DND-41 (cell line): ENCODE results near the gene SLC18A2.

Experiments
- CTCF ChIP-seq: IDR thresholded peaks from 2 replicates; pipeline ENCODE4 v1.5.1; 2012; ENCODE audit warnings: borderline replicate concordance, low read length, moderate library complexity, mild to moderate bottlenecking; ENCODE audit not compliant: poor library complexity, severe bottlenecking; ENCODE audit errors: extremely low read depth
- EZH2 ChIP-seq: IDR thresholded peaks from 3 replicates; pipeline ENCODE4 v1.6.1; 2012; ENCODE audit warnings: borderline replicate concordance, low read depth, mild to moderate bottlenecking, moderate library complexity, low read length, inconsistent platforms; ENCODE audit not compliant: severe bottlenecking

DNA sequence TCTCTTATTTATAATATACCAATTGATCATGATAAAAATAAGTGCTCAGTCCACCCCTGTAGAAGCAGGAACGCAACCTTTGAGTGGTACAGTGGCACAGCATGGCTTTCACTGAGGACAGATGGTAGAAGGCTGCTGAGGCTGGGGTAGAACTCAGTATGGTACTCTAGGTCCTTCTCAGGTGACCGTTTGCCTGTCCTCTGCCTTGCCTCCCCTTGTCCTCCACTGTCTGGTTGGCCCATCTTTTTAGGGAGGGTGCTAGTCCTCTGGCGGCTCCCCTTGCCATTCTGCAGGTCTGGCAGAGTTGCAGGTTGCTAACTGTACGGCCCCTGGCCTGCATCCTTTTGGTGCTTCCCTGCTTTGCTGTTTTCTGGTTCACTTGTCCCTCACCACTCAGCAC is 27.3 kb downstream of the SLC18A2 start:
- TF ChIP-seq CTCF, result no peak
- no peak for TF ChIP-seq EZH2
